Prostate gland (tissue), 2 donors: ENCODE results near the gene SIRT5.

Source experiments
- CTCF ChIP-seq, 4 experiments: fragments of 200-600 bp in 2 of 4; fragments of 450-650 bp in 2 of 4; sonication (generic) in 2 of 4; IDR thresholded peaks; 1 replicate in 3 of 4; 2 replicates in 1 of 4; pipeline ENCODE4 v1.5.1; 2016 to 2019; ENCODE audit warnings: antibody characterized with exemption in 4 of 4, mild to moderate bottlenecking in 2 of 4, moderate library complexity in 2 of 4
- POLR2A ChIP-seq: fragments of 450-650 bp; IDR thresholded peaks from one replicate; pipeline ENCODE4 v1.6.1; 2016; ENCODE audit warnings: antibody characterized with exemption, mild to moderate bottlenecking

GRCh38 chr6:13633343-13633742 is 58.9 kb downstream of the SIRT5 start:
- TF ChIP-seq CTCF (IDR thresholded peaks at IDR 0.05) (no peak), POLR2A (no peak)
